KG1 (cell line): ENCODE data around the gene FGF10.

Source experiments
- DNase-seq: peaks from one replicate; lab custom pipeline; 2025; lab: John Stamatoyannopoulos, UW

Gene FGF10

GRCh38 chr5:44389090-44389822 lies at the start of gene FGF10:
FGF10 (minus strand) TSS chr5:44389420; CDS start chr5:44388682, 738 bp downstream.
- no peak for DNase-seq

GRCh38 chr5:44426944-44427343 lies 37.7 kb upstream of the FGF10 start:
- DNase-seq, result no peak

- DNase-seq, result no peak
These were observed 23.1 kb upstream of the FGF10 start for GRCh38 chr5:44412286-44412685.

DNA sequence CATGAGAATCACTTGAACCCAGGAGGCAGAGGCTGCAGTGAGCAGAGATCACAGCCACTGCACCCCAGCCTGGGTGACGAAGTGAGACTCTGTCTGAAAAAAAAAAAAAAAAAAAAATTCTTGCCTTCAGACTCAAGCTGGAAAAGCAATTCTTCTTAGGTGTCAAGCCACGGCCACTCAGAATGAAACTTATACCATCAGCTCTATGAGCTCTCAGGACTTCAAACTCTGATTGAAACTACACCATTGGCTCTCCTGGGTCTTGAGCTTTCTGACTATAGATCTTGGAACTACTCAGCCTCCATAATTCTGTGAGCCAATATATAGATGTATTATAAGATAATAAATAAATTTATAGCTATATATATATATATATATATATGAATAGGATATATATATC lies 12.9 kb upstream of the FGF10 start:
- no peak for DNase-seq

GRCh38 chr5:44401611-44402010 lies 12.4 kb upstream of the FGF10 start:
- DNase-seq, result no peak

GRCh38 chr5:44398382-44398781 lies 9.2 kb upstream of the FGF10 start:
- DNase-seq, result no peak

DNA sequence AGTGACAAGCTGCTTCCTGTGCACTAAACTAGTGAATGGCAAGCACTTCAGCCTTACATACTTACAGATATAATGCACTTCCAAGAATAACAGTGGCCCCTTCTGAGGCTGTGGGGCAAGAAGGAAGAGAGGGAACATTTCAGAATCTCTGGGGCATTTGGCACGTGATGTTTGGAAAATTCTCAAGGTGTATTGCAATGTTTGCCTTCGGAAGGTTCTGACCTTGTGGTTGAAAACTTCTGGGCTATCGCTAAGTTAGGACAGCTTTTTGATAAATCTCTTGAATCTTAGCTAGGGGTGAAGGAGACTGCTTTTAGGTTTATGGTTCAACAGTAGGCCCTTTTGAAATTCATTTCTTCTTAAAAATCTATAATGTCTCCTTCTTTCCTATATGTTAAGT lies 7.1 kb upstream of the FGF10 start:
- DNase-seq, result no peak

DNA sequence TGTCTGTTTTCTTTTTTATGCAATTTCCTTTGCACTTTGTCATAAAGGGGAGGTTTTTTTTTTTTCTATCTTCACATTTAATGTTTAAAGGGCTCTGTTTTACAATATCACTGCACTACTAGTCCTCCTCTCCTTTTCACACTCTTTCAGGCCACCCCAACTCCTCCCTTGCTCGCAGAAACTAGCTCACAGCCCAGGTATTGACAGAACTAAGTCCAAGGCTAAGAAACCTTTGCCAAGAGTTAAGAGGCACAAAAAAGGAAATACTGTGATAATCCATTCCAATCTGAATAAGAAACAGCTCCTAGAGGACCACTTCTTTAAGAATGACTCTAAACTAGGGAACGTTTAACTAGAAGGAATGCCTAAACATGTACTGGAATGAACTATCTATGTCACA lies 1.1 kb upstream of the FGF10 start:
- DNase-seq, result no peak

GRCh38 chr5:44389823-44390143 lies 563 bp upstream of the FGF10 start:
- no peak for DNase-seq

GRCh38 chr5:44388321-44389089 lies 715 bp downstream of the FGF10 start:
- DNase-seq, result no peak

DNA sequence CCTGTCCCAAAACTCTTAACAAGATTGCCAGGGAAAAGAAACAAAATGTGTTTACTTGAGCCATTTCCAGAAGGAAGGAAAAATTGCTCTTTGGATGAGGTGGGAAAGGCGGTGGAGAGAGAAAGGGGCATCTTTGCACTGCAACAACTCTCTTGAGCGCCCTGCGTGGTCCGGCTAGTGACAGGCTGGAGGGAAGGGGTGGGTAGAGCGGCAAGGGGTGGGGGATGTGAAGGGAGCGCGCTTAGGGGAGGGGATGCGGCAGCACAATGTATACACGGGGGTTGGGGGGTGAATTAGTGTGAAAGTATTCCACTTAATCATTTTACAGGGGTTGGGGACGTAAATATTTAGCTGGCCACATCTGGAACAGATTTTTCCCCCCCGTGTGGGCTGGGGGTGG lies 1.3 kb downstream of the FGF10 start:
- DNase-seq, result no peak

- DNase-seq, result no peak
These were observed 1.8 kb downstream of the FGF10 start for GRCh38 chr5:44387406-44387805.

- no peak for DNase-seq
These were observed 3.8 kb downstream of the FGF10 start for GRCh38 chr5:44385291-44385900.

GRCh38 chr5:44384816-44385215 lies 4.4 kb downstream of the FGF10 start:
- DNase-seq, result no peak

DNA sequence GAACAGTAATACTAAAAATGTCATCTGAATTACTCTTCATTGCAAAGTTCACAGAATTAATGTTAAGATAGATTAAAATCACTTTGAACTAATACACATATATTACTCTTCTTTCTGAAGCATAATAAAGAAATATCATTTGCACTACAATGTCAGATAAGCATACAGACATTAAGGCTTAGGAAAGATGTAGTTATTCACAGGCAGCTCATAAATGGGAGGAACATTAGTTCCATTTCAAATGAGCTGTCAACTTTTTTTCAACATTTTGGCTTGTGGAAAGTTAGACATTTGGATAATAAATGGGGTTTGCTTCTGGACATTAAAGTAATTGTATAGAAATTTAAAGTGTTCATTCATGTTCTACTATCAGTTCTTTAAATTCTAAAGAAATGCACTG lies 6.3 kb downstream of the FGF10 start:
- no peak for DNase-seq

DNA sequence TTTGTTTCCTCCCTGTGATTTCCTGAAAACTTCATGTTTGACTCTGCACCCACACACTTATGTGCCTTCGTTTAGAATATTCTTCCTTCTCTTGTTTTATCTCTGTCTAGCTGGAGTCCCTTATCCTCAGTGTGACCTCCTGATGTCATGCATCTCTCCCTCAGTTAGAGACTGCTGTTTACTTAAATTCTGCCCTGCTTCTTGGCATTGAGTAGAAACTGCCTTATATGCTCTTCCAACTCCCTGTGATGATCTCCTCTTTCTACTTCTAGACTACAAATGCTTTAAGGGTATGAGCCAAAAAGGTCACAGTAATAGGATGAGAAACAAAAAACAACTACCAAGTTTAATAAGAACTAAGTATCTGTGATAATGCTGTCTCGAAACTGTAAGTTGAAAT lies 12.2 kb downstream of the FGF10 start:
- DNase-seq, result no peak

DNA sequence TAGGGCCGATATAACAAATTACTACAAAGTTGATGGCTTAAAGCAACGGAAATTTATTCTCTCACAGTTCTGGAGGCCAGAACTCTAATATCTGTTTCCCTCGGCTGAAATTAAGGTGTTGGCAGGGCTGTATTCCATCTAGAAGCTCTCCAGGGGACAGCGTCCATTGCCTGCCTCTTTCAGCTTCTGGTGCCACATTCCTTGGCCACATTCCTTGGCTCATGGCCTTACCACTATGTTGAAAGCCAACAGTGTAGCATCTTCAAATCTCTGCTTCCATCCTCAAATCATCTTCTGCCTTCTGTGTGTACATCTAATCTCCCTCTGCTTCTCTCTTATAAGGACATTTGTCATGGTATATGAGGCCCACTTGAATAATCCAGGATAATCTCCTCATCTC lies 17.2 kb downstream of the FGF10 start:
- DNase-seq, result no peak

DNA sequence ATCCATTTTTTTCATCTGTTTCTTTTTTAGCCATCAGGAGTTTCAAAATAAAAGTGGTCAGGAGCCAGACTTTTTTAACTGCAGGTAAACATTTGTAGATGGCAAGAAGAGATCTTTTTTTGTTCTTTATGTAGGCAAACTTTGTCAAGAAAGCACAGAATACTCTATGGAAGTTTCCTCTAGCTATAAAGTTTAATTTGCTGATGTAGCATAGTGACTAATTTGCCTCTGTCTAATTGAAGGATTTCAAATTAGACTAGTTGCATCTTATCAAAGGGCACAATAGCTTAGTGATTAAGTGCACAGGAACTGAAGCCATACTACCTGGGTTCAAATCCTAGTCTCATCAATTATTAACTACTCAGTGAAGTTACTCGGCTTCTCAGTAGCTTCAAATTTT lies 22.0 kb downstream of the FGF10 start:
- no peak for DNase-seq

DNA sequence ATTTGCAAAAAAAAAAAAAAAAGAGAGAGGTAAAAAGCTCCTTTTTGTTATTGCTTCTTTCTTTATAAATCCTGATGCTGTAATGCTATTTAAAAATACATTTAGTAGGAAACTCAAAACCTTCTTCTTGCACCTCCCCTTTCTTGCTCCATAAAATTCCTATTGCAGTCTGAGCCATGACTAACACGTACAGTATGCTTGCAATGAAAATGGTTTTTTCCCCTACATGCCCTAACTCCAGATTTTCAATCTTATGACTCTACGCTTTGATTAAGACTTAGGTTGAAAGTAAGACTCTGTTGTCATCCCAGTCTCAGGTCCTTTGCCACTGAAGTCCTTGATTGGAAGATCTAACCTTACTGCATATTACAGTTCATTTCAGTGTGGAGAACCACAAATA lies 23.9 kb downstream of the FGF10 start:
- DNase-seq, result no peak

DNA sequence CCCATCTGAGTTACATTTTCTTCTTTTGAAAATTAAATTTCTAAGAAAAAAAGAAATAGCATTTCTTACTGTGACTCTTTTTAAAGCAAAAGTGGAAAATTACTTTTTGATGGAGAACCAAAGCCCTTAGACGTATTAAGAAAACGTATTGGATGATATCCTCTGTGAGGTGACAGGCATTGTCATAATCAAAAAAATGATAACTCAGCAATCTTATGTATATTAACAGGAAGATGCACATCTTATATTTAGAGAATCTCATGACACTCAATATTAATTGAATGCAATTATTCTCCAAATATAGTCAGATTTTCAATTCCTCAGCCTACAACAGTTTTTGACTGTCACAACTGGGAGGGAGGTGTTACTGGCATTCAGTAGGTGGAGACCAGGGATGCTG lies 25.1 kb downstream of the FGF10 start:
- DNase-seq, result no peak

DNA sequence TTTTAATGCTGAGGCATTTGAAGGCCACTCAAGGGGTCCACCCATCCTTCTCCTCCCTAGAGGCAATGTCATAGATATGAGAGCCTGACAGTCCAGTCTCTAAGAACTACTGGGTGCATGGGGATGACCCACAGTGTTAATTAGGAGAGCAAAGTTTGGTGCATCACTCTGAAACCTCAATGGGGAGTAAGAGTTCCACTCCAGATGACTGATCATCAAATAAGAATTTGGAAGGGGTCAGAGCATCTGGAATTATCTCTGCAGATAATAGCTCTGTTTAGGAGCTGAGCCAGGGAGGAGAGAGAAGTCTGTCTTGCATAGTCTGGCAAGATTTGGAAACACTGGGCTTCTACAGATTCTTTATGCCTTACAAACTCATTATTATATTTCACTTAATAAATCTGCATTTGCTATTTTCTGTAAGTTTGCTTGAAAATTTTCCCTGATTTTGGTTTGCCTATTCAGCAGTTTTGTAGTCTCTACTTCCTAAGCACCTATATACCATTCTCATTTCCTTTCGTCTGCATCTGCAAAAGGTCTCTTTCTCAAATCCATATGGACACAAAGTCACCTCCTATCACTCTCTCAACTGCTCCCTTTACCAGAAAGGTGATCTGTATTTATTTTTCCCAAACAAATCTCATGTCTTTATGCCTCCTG lies 27.7 kb downstream of the FGF10 start:
- no peak for DNase-seq

- DNase-seq, result no peak
These were observed 28.3 kb downstream of the FGF10 start for GRCh38 chr5:44360919-44361318.

GRCh38 chr5:44358421-44358820 lies 30.8 kb downstream of the FGF10 start:
- DNase-seq, result no peak
